AG04449 (cell line): ENCODE measurements around the gene IL10RA.
"Not testable (repeated sequence)": the region's sequence is repeated elsewhere in the genome, so short reads cannot be mapped to it uniquely, and the experiment has no call there.

ENCODE experiments used
- CTCF ChIA-PET: fragments of 350-600 bp; formaldehyde crosslinking; extraction: SDS; loops from one replicate; lab custom pipeline; 2021; ENCODE audit warnings: antibody characterized with exemption; lab: Yijun Ruan, JAX
- POLR2A ChIA-PET: fragments of 400-600, 350-600 bp; formaldehyde crosslinking; extraction: SDS; loops from one replicate; lab custom pipeline; 2020; ENCODE audit warnings: antibody characterized with exemption, inconsistent platforms; lab: Yijun Ruan, JAX
- DNase-seq: peaks from one replicate; pipeline ENCODE4 v3.0.0-alpha.2; 2010; ENCODE audit warnings: low read depth, low spot score
- H3K4me3 ChIP-seq: 2 replicates; pipeline ENCODE4 v1.5.1; 2011; ENCODE audit warnings: low read depth, mild to moderate bottlenecking, control low read depth, low read length
- CTCF ChIP-seq: IDR thresholded peaks from one replicate; pipeline ENCODE4 v1.5.1; 2011; ENCODE audit warnings: mild to moderate bottlenecking, moderate library complexity, low read length, control low read depth, inconsistent platforms; ENCODE audit not compliant: insufficient read depth; ENCODE audit errors: missing control alignments

IL10RA gene

GRCh38 chr11:117945047-117945810 lies 41.0 kb upstream of the IL10RA start:
- no peak for DNase-seq
- no peak for TF ChIP-seq CTCF
- POLR2A ChIA-PET, result no interaction called here

GRCh38 chr11:117946156-117946841 lies 39.9 kb upstream of the IL10RA start:
- ChIA-PET POLR2A (interaction anchor here (1.0 kb wide), 2 partner anchors 95 to 128 kb away, joined by 3 read pairs; no protein-coding TSS in a partner anchor), CTCF (interaction anchor here (0.6 to 10.1 kb wide), 46 partner anchors 10 to 522 kb away, joined by 3 to 341 read pairs (median 5); partner anchors contain the start of genes FXYD2, FXYD6, IL10RA and TMPRSS13)
- no peak for DNase-seq
- TF ChIP-seq CTCF, result no peak
- H3K4me3 ChIP-seq, result no peak overlapping the region

More at GRCh38 chr11:117945047-117945810, 41.0 kb upstream of the IL10RA start:
- CTCF ChIA-PET, result interaction anchor here (0.8 to 10.1 kb wide), 8 partner anchors 9 to 519 kb away, joined by 3 to 341 read pairs (median 24); partner anchors contain the start of gene FXYD2
- no peak overlapping the region for H3K4me3 ChIP-seq

- DNase-seq, result peak; percentile 54
- peak; percentile 92 for TF ChIP-seq CTCF
- ChIA-PET POLR2A (interaction anchor here (1.0 kb wide), 2 partner anchors 95 to 129 kb away, joined by 3 read pairs; no protein-coding TSS in a partner anchor), CTCF (interaction anchor here (0.6 to 10.1 kb wide), 47 partner anchors 9 to 523 kb away, joined by 3 to 341 read pairs (median 5); partner anchors contain the start of genes FXYD2, FXYD6, IL10RA and TMPRSS13)
- H3K4me3 ChIP-seq, result no peak overlapping the region
Observed at GRCh38 chr11:117946842-117947526, 39.2 kb upstream of the IL10RA start.

- POLR2A ChIA-PET, DNase-seq, H3K4me3 ChIP-seq: not testable (repeated sequence)
- CTCF ChIA-PET, result interaction anchor here (0.8 to 10.1 kb wide), 23 partner anchors 9 to 522 kb away, joined by 3 to 341 read pairs (median 10); partner anchors contain the start of gene FXYD2
Observed at GRCh38 chr11:117947751-117948150, 38.4 kb upstream of the IL10RA start.

- DNase-seq, POLR2A ChIA-PET, H3K4me3 ChIP-seq: not testable (repeated sequence)
- CTCF ChIA-PET, result interaction anchor here (1.4 to 10.1 kb wide), 11 partner anchors 10 to 522 kb away, joined by 3 to 341 read pairs (median 15); partner anchors contain the start of gene FXYD2
Observed at GRCh38 chr11:117948466-117948865, 37.7 kb upstream of the IL10RA start.

- H3K4me3 ChIP-seq, result no peak overlapping the region
- ChIA-PET CTCF (interaction anchor here (1.4 to 10.1 kb wide), 5 partner anchors 66 to 523 kb away, joined by 3 to 341 read pairs (median 144); partner anchors contain the start of gene FXYD2), POLR2A (no interaction called here)
- no peak for TF ChIP-seq CTCF
- DNase-seq, result no peak
Observed at GRCh38 chr11:117949062-117949461, 37.1 kb upstream of the IL10RA start.
